Panc1 (cell line): Measurements from ENCODE around the gene MYOT.

Experiments
- POLR2AphosphoS5 ChIP-seq: IDR thresholded peaks from 2 replicates; pipeline ENCODE4 v1.6.1; 2012; ENCODE audit warnings: mild to moderate bottlenecking, low read depth, low read length, moderate library complexity
- SIN3A ChIP-seq: IDR thresholded peaks from 2 replicates; pipeline ENCODE4 v1.6.1; 2012; ENCODE audit warnings: low read depth, mild to moderate bottlenecking, low read length, moderate library complexity, borderline replicate concordance; ENCODE audit not compliant: insufficient read depth
- TF ChIP-seq, protein P1 (sequence below): fragments of 450-650 bp; IDR thresholded peaks from 2 replicates; pipeline ENCODE4 v1.5.1; 2017; ENCODE audit warnings: mild to moderate bottlenecking

DNA sequence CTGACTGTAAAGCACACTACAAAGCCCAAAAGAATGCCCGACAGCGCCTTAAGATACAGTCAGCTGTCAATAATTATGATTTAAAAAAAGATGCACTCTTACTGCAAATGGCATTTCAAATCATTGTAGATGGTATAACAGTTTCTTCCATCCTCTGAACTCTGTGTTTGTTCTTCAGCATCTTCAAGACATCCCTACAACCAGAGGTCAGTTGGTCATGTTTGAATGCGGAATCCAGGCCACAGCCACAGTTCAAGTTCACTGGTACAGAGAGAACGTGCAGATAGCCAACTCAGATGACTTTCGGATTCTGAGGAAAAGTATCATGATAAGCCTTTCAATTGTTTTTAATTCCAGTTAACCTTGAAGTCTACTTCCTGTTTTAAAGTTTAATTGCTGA is 8.7 kb upstream of the MYOT start:
- TF ChIP-seq POLR2AphosphoS5 (no peak), SIN3A (no peak)
- TF ChIP-seq, protein P1, sequence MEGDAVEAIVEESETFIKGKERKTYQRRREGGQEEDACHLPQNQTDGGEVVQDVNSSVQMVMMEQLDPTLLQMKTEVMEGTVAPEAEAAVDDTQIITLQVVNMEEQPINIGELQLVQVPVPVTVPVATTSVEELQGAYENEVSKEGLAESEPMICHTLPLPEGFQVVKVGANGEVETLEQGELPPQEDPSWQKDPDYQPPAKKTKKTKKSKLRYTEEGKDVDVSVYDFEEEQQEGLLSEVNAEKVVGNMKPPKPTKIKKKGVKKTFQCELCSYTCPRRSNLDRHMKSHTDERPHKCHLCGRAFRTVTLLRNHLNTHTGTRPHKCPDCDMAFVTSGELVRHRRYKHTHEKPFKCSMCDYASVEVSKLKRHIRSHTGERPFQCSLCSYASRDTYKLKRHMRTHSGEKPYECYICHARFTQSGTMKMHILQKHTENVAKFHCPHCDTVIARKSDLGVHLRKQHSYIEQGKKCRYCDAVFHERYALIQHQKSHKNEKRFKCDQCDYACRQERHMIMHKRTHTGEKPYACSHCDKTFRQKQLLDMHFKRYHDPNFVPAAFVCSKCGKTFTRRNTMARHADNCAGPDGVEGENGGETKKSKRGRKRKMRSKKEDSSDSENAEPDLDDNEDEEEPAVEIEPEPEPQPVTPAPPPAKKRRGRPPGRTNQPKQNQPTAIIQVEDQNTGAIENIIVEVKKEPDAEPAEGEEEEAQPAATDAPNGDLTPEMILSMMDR = no peak
